ENCODE data around the gene RXFP1.

Gene RXFP1

GRCh38 chr4:158521484-158522088 lies at the start of gene RXFP1:
RXFP1 (plus strand) TSS chr4:158521882; CDS start chr4:158521977, 95 bp downstream.
- H3K4me3 ChIP-seq (ENCODE audit: low read depth, low read length), result no peak within 1 kb of the TSS
- no peak within 1 kb of the TSS for H3K9ac ChIP-seq (ENCODE audit: low read depth, low read length)

GRCh38 chr4:158481811-158482210 lies 39.9 kb upstream of the RXFP1 start:
- no peak overlapping the region for H3K9ac ChIP-seq (ENCODE audit: low read depth, low read length)
- no peaks in the 10 kb centered on the region for H3K27me3 ChIP-seq (ENCODE audit: control insufficient read depth, insufficient read depth, low read length)
- no peaks in the 10 kb centered on the region for H3K36me3 ChIP-seq (ENCODE audit: control insufficient read depth, insufficient read depth, low read length)
- H3K4me1 ChIP-seq (ENCODE audit: control insufficient read depth, insufficient read depth, low read length), result no peaks in the 10 kb centered on the region
- H3K4me3 ChIP-seq (ENCODE audit: low read depth, low read length), result no peak overlapping the region
- no peak overlapping the region for H3K27ac ChIP-seq (ENCODE audit: low read depth, low read length)
- no peaks in the 10 kb centered on the region for H3K9me3 ChIP-seq (ENCODE audit: control insufficient read depth, insufficient read depth, low read length)

More at GRCh38 chr4:158521484-158522088, at the start of gene RXFP1:
- H3K27ac ChIP-seq (ENCODE audit: low read depth, low read length), result no peak within 1 kb of the TSS
- H3K36me3 ChIP-seq (ENCODE audit: control insufficient read depth, insufficient read depth, low read length), result no peaks in the 10 kb centered on the region
- H3K27me3 ChIP-seq (ENCODE audit: control insufficient read depth, insufficient read depth, low read length), result no peaks in the 10 kb centered on the region
- H3K4me1 ChIP-seq (ENCODE audit: control insufficient read depth, insufficient read depth, low read length), result no peaks in the 10 kb centered on the region
- no peaks in the 10 kb centered on the region for H3K9me3 ChIP-seq (ENCODE audit: control insufficient read depth, insufficient read depth, low read length)

- H3K9ac ChIP-seq (ENCODE audit: low read depth, low read length), result no peak overlapping the region
- no peaks in the 10 kb centered on the region for H3K27me3 ChIP-seq (ENCODE audit: control insufficient read depth, insufficient read depth, low read length)
- H3K9me3 ChIP-seq (ENCODE audit: control insufficient read depth, insufficient read depth, low read length), result no peaks in the 10 kb centered on the region
- H3K4me3 ChIP-seq (ENCODE audit: low read depth, low read length), result no peak overlapping the region
- H3K4me1 ChIP-seq (ENCODE audit: control insufficient read depth, insufficient read depth, low read length), result no peaks in the 10 kb centered on the region
- no peak overlapping the region for H3K27ac ChIP-seq (ENCODE audit: low read depth, low read length)
- no peaks in the 10 kb centered on the region for H3K36me3 ChIP-seq (ENCODE audit: control insufficient read depth, insufficient read depth, low read length)
These were observed 37.4 kb upstream of the RXFP1 start for GRCh38 chr4:158484173-158484885.

GRCh38 chr4:158490629-158491028 lies 31.1 kb upstream of the RXFP1 start:
- Histone ChIP-seq H3K4me3 (ENCODE audit: low read depth, low read length) (no peak overlapping the region), H3K36me3 (ENCODE audit: control insufficient read depth, insufficient read depth, low read length) (no peaks in the 10 kb centered on the region), H3K9ac (ENCODE audit: low read depth, low read length) (no peak overlapping the region), H3K27me3 (ENCODE audit: control insufficient read depth, insufficient read depth, low read length) (no peaks in the 10 kb centered on the region), H3K9me3 (ENCODE audit: control insufficient read depth, insufficient read depth, low read length) (no peaks in the 10 kb centered on the region), H3K27ac (ENCODE audit: low read depth, low read length) (no peak overlapping the region), H3K4me1 (ENCODE audit: control insufficient read depth, insufficient read depth, low read length) (no peaks in the 10 kb centered on the region)

GRCh38 chr4:158492391-158492790 lies 29.3 kb upstream of the RXFP1 start:
- no peaks in the 10 kb centered on the region for H3K27me3 ChIP-seq (ENCODE audit: control insufficient read depth, insufficient read depth, low read length)
- H3K9me3 ChIP-seq (ENCODE audit: control insufficient read depth, insufficient read depth, low read length), result no peaks in the 10 kb centered on the region
- no peak overlapping the region for H3K27ac ChIP-seq (ENCODE audit: low read depth, low read length)
- H3K4me3 ChIP-seq (ENCODE audit: low read depth, low read length), result no peak overlapping the region
- no peaks in the 10 kb centered on the region for H3K4me1 ChIP-seq (ENCODE audit: control insufficient read depth, insufficient read depth, low read length)
- no peak overlapping the region for H3K9ac ChIP-seq (ENCODE audit: low read depth, low read length)
- H3K36me3 ChIP-seq (ENCODE audit: control insufficient read depth, insufficient read depth, low read length), result no peaks in the 10 kb centered on the region

GRCh38 chr4:158496030-158496741 lies 25.5 kb upstream of the RXFP1 start:
- H3K27me3 ChIP-seq (ENCODE audit: control insufficient read depth, insufficient read depth, low read length), result no peaks in the 10 kb centered on the region
- no peak overlapping the region for H3K9ac ChIP-seq (ENCODE audit: low read depth, low read length)
- H3K36me3 ChIP-seq (ENCODE audit: control insufficient read depth, insufficient read depth, low read length), result no peaks in the 10 kb centered on the region
- H3K9me3 ChIP-seq (ENCODE audit: control insufficient read depth, insufficient read depth, low read length), result no peaks in the 10 kb centered on the region
- H3K4me1 ChIP-seq (ENCODE audit: control insufficient read depth, insufficient read depth, low read length), result no peaks in the 10 kb centered on the region
- no peak overlapping the region for H3K27ac ChIP-seq (ENCODE audit: low read depth, low read length)
- H3K4me3 ChIP-seq (ENCODE audit: low read depth, low read length), result no peak overlapping the region

GRCh38 chr4:158500054-158500453 lies 21.6 kb upstream of the RXFP1 start:
- no peak overlapping the region for H3K27ac ChIP-seq (ENCODE audit: low read depth, low read length)
- no peak overlapping the region for H3K9ac ChIP-seq (ENCODE audit: low read depth, low read length)
- no peaks in the 10 kb centered on the region for H3K4me1 ChIP-seq (ENCODE audit: control insufficient read depth, insufficient read depth, low read length)
- H3K27me3 ChIP-seq (ENCODE audit: control insufficient read depth, insufficient read depth, low read length), result no peaks in the 10 kb centered on the region
- no peak overlapping the region for H3K4me3 ChIP-seq (ENCODE audit: low read depth, low read length)
- no peaks in the 10 kb centered on the region for H3K36me3 ChIP-seq (ENCODE audit: control insufficient read depth, insufficient read depth, low read length)
- H3K9me3 ChIP-seq (ENCODE audit: control insufficient read depth, insufficient read depth, low read length), result no peaks in the 10 kb centered on the region

GRCh38 chr4:158513256-158513655 lies 8.4 kb upstream of the RXFP1 start:
- H3K9ac ChIP-seq (ENCODE audit: low read depth, low read length), result no peak overlapping the region
- H3K9me3 ChIP-seq (ENCODE audit: control insufficient read depth, insufficient read depth, low read length), result no peaks in the 10 kb centered on the region
- H3K27ac ChIP-seq (ENCODE audit: low read depth, low read length), result no peak overlapping the region
- no peaks in the 10 kb centered on the region for H3K4me1 ChIP-seq (ENCODE audit: control insufficient read depth, insufficient read depth, low read length)
- no peaks in the 10 kb centered on the region for H3K27me3 ChIP-seq (ENCODE audit: control insufficient read depth, insufficient read depth, low read length)
- no peaks in the 10 kb centered on the region for H3K36me3 ChIP-seq (ENCODE audit: control insufficient read depth, insufficient read depth, low read length)
- H3K4me3 ChIP-seq (ENCODE audit: low read depth, low read length), result no peak overlapping the region

- Histone ChIP-seq H3K9ac (ENCODE audit: low read depth, low read length) (no peak overlapping the region), H3K27me3 (ENCODE audit: control insufficient read depth, insufficient read depth, low read length) (no peaks in the 10 kb centered on the region), H3K27ac (ENCODE audit: low read depth, low read length) (no peak overlapping the region), H3K9me3 (ENCODE audit: control insufficient read depth, insufficient read depth, low read length) (no peaks in the 10 kb centered on the region), H3K36me3 (ENCODE audit: control insufficient read depth, insufficient read depth, low read length) (no peaks in the 10 kb centered on the region), H3K4me3 (ENCODE audit: low read depth, low read length) (no peak overlapping the region), H3K4me1 (ENCODE audit: control insufficient read depth, insufficient read depth, low read length) (no peaks in the 10 kb centered on the region)
These were observed 2.5 kb upstream of the RXFP1 start for GRCh38 chr4:158519226-158519625.

- Histone ChIP-seq H3K4me3 (ENCODE audit: low read depth, low read length) (no peak overlapping the region), H3K36me3 (ENCODE audit: control insufficient read depth, insufficient read depth, low read length) (no peaks in the 10 kb centered on the region), H3K27me3 (ENCODE audit: control insufficient read depth, insufficient read depth, low read length) (no peaks in the 10 kb centered on the region), H3K4me1 (ENCODE audit: control insufficient read depth, insufficient read depth, low read length) (no peaks in the 10 kb centered on the region), H3K27ac (ENCODE audit: low read depth, low read length) (no peak overlapping the region), H3K9ac (ENCODE audit: low read depth, low read length) (no peak overlapping the region), H3K9me3 (ENCODE audit: control insufficient read depth, insufficient read depth, low read length) (no peaks in the 10 kb centered on the region)
These were observed 2.4 kb downstream of the RXFP1 start for GRCh38 chr4:158523990-158524535.

GRCh38 chr4:158527516-158527915 lies 5.8 kb downstream of the RXFP1 start:
- Histone ChIP-seq H3K27me3 (ENCODE audit: control insufficient read depth, insufficient read depth, low read length) (no peaks in the 10 kb centered on the region), H3K27ac (ENCODE audit: low read depth, low read length) (no peak overlapping the region), H3K9ac (ENCODE audit: low read depth, low read length) (no peak overlapping the region), H3K9me3 (ENCODE audit: control insufficient read depth, insufficient read depth, low read length) (no peaks in the 10 kb centered on the region), H3K4me1 (ENCODE audit: control insufficient read depth, insufficient read depth, low read length) (peaks cover 4% of the 10 kb centered on the region; the same call in 1 of the 2 replicates), H3K4me3 (ENCODE audit: low read depth, low read length) (no peak overlapping the region), H3K36me3 (ENCODE audit: control insufficient read depth, insufficient read depth, low read length) (no peaks in the 10 kb centered on the region)
